NCI-H2171 (cell line): Measurements from ENCODE around the gene PRKAR2B.

Experiments
- DNase-seq: peaks from one replicate; lab custom pipeline; 2025; lab: John Stamatoyannopoulos, UW

Gene PRKAR2B

GRCh38 chr7:107158028-107158427 is 113.5 kb downstream of the PRKAR2B start:
- DNase-seq = no peak

- DNase-seq = no peak
These were observed 115.9 kb downstream of the PRKAR2B start for GRCh38 chr7:107160389-107160788.

GRCh38 chr7:107161415-107161814 is 116.9 kb downstream of the PRKAR2B start:
- no peak for DNase-seq

- no peak for DNase-seq
These were observed 118.0 kb downstream of the PRKAR2B start for GRCh38 chr7:107162475-107162874.

- no peak for DNase-seq
These were observed 119.6 kb downstream of the PRKAR2B start for GRCh38 chr7:107164092-107164491.

- no peak for DNase-seq
These were observed 120.8 kb downstream of the PRKAR2B start for GRCh38 chr7:107165341-107165740.

GRCh38 chr7:107166736-107167426 is 122.4 kb downstream of the PRKAR2B start:
- DNase-seq = no peak

GRCh38 chr7:107167483-107168232 is 123.2 kb downstream of the PRKAR2B start:
- peak; percentile 33 for DNase-seq

GRCh38 chr7:107168233-107169119 is 124.0 kb downstream of the PRKAR2B start, which contains the start of gene HBP1:
Gene HBP1, plus strand, starts transcription at chr7:107169003. Its CDS starts 10,891 bp downstream, at chr7:107179894.
- peak; percentile 98 for DNase-seq

- peak; percentile 86 for DNase-seq
These were observed 124.9 kb downstream of the PRKAR2B start for GRCh38 chr7:107169120-107170050.

- DNase-seq = no peak
These were observed 125.8 kb downstream of the PRKAR2B start for GRCh38 chr7:107170051-107170915.

- no peak for DNase-seq
These were observed 127.0 kb downstream of the PRKAR2B start for GRCh38 chr7:107171496-107171895.

GRCh38 chr7:107172276-107173032 is 127.9 kb downstream of the PRKAR2B start:
- no peak for DNase-seq

- DNase-seq = no peak
These were observed 128.7 kb downstream of the PRKAR2B start for GRCh38 chr7:107173191-107173590.

GRCh38 chr7:107173691-107174406 is 129.3 kb downstream of the PRKAR2B start:
- DNase-seq = no peak

- no peak for DNase-seq
These were observed 135.0 kb downstream of the PRKAR2B start for GRCh38 chr7:107179326-107180164.

- no peak for DNase-seq
These were observed 135.9 kb downstream of the PRKAR2B start for GRCh38 chr7:107180378-107180777.

GRCh38 chr7:107181172-107181571 is 136.7 kb downstream of the PRKAR2B start:
- no peak for DNase-seq
